PFSK-1 (cell line): Measurements from ENCODE around the gene SATB2.

ENCODE experiments used
- FOXP2 ChIP-seq: optimal IDR thresholded peaks from 2 replicates; pipeline ENCODE3; 2011; ENCODE audit warnings: borderline replicate concordance, control low read depth, inconsistent platforms; ENCODE audit not compliant: insufficient read depth; ENCODE audit errors: extremely low read length, extremely low read depth
- POLR2AphosphoS5 ChIP-seq: IDR thresholded peaks from 2 replicates; pipeline ENCODE4 v1.6.1; 2012; ENCODE audit warnings: low read depth, mild to moderate bottlenecking, control low read depth, low read length, moderate library complexity
- SIN3A ChIP-seq: IDR thresholded peaks from 2 replicates; pipeline ENCODE4 v1.6.1; 2012; ENCODE audit warnings: mild to moderate bottlenecking, low read length, moderate library complexity, borderline replicate concordance; ENCODE audit not compliant: insufficient read depth
- TAF1 ChIP-seq: IDR thresholded peaks from 2 replicates; pipeline ENCODE4 v1.6.1; 2012; ENCODE audit warnings: low read length, control low read depth, borderline replicate concordance; ENCODE audit not compliant: insufficient read depth
- TF ChIP-seq, protein P1 (sequence below), 2 experiments: IDR thresholded peaks; 2 replicates each; pipeline versions ENCODE4 v1.6.1 to v1.8.0; 2011 to 2012; ENCODE audit warnings: low read depth in 2 of 2, low read length in 2 of 2, control low read depth in 1 of 2, inconsistent platforms in 1 of 2, mild to moderate bottlenecking in 1 of 2, moderate library complexity in 1 of 2; ENCODE audit not compliant: insufficient read depth in 1 of 2

The SATB2 gene

DNA sequence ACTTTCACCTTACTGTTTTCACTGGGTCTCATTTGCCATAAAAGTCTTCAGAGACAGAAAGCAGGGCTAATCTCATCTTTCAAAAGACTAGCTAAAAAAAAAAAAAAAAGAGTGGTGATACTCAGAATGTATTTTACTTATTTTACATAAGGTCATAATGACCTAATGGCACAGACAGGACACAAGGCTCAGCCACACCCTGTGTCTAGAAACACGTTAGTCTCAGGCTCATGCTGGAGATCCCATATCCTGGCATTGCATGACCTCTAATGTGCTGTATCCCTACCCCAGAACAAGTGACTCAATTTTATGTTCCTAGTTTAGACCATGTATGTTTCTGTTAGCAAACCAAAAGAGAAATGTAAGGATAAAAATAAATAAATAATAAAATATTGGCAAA is 115.4 kb downstream of the SATB2 start:
- TF ChIP-seq FOXP2 (no peak), POLR2AphosphoS5 (no peak), SIN3A (no peak), TAF1 (no peak)
- TF ChIP-seq, protein P1, sequence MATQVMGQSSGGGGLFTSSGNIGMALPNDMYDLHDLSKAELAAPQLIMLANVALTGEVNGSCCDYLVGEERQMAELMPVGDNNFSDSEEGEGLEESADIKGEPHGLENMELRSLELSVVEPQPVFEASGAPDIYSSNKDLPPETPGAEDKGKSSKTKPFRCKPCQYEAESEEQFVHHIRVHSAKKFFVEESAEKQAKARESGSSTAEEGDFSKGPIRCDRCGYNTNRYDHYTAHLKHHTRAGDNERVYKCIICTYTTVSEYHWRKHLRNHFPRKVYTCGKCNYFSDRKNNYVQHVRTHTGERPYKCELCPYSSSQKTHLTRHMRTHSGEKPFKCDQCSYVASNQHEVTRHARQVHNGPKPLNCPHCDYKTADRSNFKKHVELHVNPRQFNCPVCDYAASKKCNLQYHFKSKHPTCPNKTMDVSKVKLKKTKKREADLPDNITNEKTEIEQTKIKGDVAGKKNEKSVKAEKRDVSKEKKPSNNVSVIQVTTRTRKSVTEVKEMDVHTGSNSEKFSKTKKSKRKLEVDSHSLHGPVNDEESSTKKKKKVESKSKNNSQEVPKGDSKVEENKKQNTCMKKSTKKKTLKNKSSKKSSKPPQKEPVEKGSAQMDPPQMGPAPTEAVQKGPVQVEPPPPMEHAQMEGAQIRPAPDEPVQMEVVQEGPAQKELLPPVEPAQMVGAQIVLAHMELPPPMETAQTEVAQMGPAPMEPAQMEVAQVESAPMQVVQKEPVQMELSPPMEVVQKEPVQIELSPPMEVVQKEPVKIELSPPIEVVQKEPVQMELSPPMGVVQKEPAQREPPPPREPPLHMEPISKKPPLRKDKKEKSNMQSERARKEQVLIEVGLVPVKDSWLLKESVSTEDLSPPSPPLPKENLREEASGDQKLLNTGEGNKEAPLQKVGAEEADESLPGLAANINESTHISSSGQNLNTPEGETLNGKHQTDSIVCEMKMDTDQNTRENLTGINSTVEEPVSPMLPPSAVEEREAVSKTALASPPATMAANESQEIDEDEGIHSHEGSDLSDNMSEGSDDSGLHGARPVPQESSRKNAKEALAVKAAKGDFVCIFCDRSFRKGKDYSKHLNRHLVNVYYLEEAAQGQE (IDR thresholded peaks at IDR 0.05; ENCODE audit: insufficient read depth in 1 of 2, low read depth in 2 of 2, low read length in 2 of 2) = no peak

DNA sequence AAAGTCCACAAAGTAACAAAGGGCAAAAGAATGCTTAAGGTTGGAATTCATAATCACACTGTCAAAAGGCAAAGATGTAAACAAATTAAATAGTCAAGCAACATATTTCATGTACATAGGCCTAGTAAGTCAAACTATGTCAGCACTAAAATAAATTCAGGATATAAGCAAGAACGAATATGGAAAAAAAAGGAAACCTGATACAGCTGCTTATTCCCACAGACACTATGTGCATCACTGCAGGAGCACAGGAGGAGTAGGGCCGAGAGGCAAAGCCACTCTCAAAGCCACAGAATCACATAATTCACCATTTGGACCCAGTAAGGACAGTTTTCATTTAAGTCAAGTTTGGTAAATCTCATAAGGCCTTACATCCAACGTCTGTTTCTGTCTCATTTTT is 116.6 kb downstream of the SATB2 start:
- TF ChIP-seq TAF1 (no peak), SIN3A (no peak)
- TF ChIP-seq, protein P1 (IDR thresholded peaks at IDR 0.05; ENCODE audit: insufficient read depth in 1 of 2, low read depth in 2 of 2, low read length in 2 of 2) = no peak

DNA sequence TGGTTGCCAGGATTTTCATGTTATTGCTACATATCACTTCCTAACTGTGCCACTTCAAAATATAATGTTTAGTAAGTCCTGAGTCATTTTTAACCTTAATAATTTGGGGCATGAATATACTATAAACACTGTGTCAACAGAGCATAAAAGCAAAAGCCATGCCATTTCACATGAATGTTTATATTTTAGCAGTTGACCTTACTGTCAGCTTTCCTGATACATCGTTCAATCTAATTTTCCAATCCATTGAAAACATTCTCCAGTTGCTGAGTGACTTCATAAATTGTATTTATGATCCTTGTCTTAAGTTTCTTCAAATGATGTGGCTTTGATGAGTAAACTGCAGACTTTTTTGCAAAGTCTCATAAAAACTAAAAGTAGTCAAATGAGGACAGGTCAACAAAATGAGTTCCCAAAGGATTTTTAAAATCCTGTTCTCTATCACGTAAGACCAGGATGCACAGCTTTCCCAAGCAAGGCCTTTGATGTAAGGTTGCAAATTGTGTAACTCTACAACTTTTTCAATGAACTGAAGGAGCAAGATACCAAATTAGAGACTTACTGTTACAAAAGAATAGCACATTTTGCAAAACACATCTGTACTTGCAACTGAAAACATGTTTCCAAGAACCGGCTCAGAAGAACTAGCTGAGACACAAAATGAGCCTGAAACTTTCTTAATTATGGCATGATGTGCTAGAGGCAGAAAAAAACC is 117.7 kb downstream of the SATB2 start:
- no peak for TF ChIP-seq FOXP2
- TF ChIP-seq, protein P1 (IDR thresholded peaks at IDR 0.05; ENCODE audit: insufficient read depth in 1 of 2, low read depth in 2 of 2, low read length in 2 of 2) = no peak
- no peak for TF ChIP-seq TAF1
- TF ChIP-seq SIN3A = no peak
- TF ChIP-seq POLR2AphosphoS5 = no peak

DNA sequence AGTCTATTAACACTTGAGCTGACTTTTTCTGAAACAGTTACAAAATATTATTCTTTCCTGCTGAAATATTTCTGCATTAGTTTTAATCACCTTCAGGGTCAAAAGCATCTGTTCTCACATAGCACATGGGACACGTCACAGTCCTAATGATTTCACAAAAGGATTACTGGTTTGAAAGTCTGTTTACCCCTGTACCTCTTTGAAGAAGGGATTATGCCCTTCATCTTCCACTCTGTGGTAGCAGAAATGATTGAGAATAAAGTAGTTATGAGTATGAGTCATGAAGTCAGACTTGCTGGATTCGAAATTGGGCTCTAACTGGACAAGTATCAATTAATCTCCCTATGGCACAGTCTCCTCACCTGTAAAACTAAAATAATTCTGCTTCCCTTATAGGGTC is 121.2 kb downstream of the SATB2 start:
- TF ChIP-seq SIN3A (no peak), TAF1 (no peak), POLR2AphosphoS5 (no peak), FOXP2 (no peak)
- TF ChIP-seq, protein P1 (IDR thresholded peaks at IDR 0.05; ENCODE audit: insufficient read depth in 1 of 2, low read depth in 2 of 2, low read length in 2 of 2) = no peak

DNA sequence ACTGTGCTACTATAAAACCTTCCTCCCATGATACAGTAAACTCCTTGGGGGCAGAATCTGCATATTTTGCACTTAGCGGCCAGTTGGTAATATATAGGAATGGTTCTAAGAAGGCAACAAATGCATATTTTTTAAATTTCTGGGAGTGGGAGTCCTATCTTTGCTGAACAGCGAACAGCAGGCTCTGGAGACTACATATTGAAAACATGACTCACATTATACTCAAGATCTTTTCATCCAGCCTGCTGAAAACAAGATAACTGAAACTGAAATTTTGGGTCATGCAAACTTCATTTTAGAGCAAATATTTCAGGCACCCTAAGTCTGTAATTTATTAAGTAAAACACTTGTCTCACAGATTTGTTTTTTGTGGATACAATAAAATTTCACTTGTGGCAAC is 122.2 kb downstream of the SATB2 start:
- TF ChIP-seq, protein P1 (IDR thresholded peaks at IDR 0.05; ENCODE audit: insufficient read depth in 1 of 2, low read depth in 2 of 2, low read length in 2 of 2) = no peak
